T47D (cell line): Measurements from ENCODE around the gene RNF121.
A peak's percentile ranks its signal among the peaks of the same experiment; 100 is the strongest.

ENCODE experiments used
- DNase-seq, 2 experiments: peaks; one replicate each; pipeline versions ENCODE4 v3.0.0 to v3.0.0-alpha.2; 2011 to 2012; ENCODE audit warnings: low read depth in 1 of 2, low spot score in 1 of 2
- JUND ChIP-seq: IDR thresholded peaks from 2 replicates; pipeline ENCODE4 v1.6.1; 2012; ENCODE audit warnings: low read depth
- in situ Hi-C: cut with HindIII; loops from 2 replicates; pipeline ENCODE4 v1.10.0; 2016; ENCODE audit warnings: low sequenced_read_pairs, low pct_unique_long_range_greater_than_20kb

RNF121 gene

DNA sequence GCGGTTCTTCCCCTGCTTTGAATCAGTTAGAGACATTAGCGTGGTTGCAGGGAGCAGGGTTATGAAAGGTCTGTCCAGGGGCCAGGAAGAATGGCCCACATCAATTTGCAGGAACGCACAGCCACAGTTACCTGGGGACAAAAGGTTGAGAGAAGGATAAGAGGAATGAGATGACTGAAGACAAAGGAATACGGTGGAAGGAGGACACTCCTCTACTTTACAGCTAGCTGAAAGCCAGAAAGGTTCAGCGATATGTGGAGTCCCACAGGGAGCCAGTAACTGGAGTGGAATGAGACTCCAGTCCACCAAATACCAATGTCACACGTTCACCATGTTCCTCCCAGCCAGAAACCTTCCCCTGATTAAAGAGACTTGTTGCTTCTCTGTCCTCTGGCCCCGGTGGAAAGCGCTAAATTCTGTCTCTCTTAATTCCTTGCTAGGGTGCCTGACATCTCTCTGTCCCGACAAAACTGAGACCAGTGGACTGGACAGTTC lies 11.2 kb upstream of the RNF121 start:
- DNase-seq, result no peak
- TF ChIP-seq JUND, result no peak
- in situ Hi-C loops, result no loop called here

- peak; percentile 85 to 95 for DNase-seq
- in situ Hi-C loops, result no loop called here
- TF ChIP-seq JUND, result no peak
These were observed 768 bp upstream of the RNF121 start, which contains the start of gene XNDC1N for GRCh38 chr11:71927820-71928736. XNDC1N (minus strand) TSS chr11:71928594; CDS start chr11:71923353, 5,241 bp downstream.

- no peak for TF ChIP-seq JUND
- in situ Hi-C loops, result no loop called here
- no peak for DNase-seq
These were observed 645 bp downstream of the RNF121 start for GRCh38 chr11:71929491-71929890.

- DNase-seq, result no peak
- in situ Hi-C loops, result no loop called here
- TF ChIP-seq JUND, result no peak
These were observed 1.9 kb downstream of the RNF121 start for GRCh38 chr11:71930556-71931244.

GRCh38 chr11:71931245-71931602 lies 2.4 kb downstream of the RNF121 start:
- no peak for TF ChIP-seq JUND
- DNase-seq, result no peak
- in situ Hi-C loops, result no loop called here

DNA sequence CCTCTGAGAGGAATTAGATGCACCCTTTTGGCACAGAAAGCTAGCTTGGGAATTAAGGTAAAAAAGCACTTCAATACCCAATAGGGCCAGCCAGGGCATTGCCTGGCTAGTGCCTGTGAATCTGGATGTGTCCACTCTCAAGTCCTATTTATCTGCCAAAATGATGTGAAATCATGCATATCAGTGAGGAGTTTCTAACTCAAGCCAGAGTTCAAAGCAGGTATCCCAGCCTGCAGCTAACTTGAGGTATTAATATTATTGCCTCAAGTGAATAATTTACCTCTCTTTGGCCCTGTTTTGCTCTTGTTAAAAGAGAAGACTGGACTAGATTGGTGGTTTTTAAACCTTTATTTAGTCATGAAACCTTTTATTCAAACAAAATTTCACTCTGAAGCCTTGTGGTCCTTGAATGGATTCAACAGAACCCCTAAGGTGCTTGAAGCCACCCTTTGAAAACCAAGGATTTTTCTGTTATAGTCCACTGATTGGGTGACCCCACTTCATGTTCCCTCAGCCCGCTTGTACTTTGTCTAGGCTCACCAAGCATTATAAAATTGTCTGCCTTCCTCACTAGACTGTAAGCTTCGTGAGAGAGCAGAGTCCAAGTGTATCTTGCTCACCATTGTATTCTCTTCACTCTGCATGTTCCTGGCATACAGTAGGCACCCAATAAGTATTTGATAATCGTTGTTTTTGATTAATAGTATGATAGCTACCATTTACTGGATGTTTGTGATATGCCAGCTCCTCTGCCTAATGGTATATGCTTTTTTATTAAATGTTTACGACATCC lies 4.5 kb downstream of the RNF121 start:
- in situ Hi-C loops, result no loop called here
- no peak for DNase-seq
- TF ChIP-seq JUND, result no peak

GRCh38 chr11:71934213-71934612 lies 5.4 kb downstream of the RNF121 start:
- DNase-seq, result no peak
- TF ChIP-seq JUND, result no peak
- in situ Hi-C loops, result no loop called here

DNA sequence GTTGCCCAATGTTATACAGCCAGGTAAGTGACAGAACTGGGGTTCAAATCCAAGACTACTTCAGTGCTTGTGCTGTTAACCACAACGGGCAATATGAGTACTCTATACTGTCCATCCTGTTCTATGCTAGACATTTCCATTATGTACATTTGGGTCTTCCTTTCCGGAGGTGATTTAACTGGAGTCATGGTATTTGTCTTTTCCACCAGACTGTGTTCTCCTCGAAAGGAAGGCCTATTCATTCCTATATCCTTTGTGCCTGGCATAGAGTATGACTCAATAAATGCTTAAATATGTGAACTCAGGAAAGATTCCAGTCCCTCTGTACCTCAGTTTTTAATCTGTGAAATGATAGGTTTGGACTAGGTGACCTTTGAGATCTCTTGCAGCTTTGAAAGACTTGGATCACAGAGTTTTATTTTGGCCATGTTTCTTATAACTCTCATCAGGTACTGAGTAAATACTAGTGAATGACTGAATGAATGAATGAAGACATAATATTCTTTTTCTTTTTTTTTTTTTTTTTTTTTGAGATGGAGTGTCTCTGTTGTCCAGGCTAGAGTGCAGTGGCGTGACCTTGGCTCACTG lies 6.6 kb downstream of the RNF121 start:
- no peak for DNase-seq
- in situ Hi-C loops, result no loop called here
- TF ChIP-seq JUND, result no peak

DNA sequence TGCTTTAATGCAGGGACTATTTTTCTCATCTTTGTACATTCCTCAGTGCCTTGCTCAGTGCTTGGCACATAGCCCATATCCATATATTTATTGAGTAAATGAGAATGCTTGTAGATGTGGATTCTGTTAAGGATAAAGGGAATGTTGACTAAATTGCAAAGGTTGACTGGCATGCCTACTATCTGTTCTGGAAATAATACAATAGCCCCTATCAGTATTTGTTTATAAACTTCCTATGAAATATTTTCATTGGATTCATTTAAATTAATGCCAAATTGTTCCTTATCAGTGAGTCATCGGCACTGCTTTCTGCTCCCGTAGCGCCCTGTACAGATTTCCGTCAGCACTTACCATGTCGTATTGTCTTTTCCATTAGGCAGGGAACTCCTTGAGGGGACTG lies 8.0 kb downstream of the RNF121 start:
- peak in 1 of 2 experiments; percentile 15 for DNase-seq
- TF ChIP-seq JUND, result no peak
- in situ Hi-C loops, result no loop called here

DNA sequence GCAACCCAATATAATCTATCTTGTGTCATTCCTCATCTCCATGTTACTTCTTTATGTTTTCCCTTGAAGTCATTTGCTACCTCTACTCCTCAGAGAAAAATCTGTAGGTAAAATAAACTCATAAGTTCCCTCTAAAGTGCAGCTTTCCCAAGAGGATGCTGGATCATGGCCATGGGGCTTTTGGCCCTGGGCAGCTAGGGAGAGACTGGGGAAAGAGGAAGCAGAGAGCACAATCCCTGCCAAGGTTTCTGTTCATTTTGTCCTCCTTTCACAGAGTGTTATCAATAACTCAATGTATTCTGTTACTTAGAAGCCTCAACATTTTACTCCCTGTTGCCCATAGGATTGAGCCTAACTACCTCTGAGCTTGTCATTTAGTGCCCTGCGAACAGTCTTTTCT lies 9.0 kb downstream of the RNF121 start:
- in situ Hi-C loops, result no loop called here
- DNase-seq, result no peak
- no peak for TF ChIP-seq JUND

- in situ Hi-C loops, result no loop called here
- DNase-seq, result no peak
- no peak for TF ChIP-seq JUND
These were observed 11.8 kb downstream of the RNF121 start for GRCh38 chr11:71940561-71941219.

DNA sequence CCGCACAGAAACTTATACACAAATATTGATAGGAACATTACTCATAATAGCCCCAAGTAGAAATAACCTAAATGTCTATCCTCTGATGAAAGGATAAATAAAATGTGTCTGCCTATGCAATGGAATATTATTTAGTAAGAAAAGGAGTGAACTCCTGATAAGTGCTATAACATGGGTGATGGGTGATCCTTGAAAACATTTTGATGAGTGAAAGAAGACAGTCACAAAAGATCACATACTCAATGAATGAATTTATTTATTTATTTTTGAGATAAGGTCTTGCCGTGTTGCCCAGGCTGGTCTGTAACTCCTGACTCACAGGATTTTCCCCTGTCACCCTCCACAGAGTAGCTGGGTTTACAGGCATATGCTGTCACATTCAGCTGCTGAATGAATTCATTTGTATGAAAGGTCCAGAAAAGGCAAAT lies 17.3 kb downstream of the RNF121 start:
- TF ChIP-seq JUND, result no peak
- in situ Hi-C loops, result no loop called here
- no peak for DNase-seq
